HEK293 (cell line): Measurements from ENCODE around the gene GRP.

Experiments used
- CTCF ChIA-PET: fragments of 350-600 bp; formaldehyde crosslinking; extraction: SDS; loops from one replicate; lab custom pipeline; 2021; ENCODE audit warnings: antibody characterized with exemption; lab: Yijun Ruan, JAX
- POLR2A ChIA-PET: fragments of 300-600 bp; formaldehyde crosslinking; extraction: SDS; loops from one replicate; lab custom pipeline; 2020; ENCODE audit warnings: antibody characterized with exemption, inconsistent platforms; lab: Yijun Ruan, JAX
- H3K27ac ChIP-seq: fragments of 200-500 bp; sonication (Bioruptor generic); 2 replicates; pipeline ENCODE4 v1.5.1; 2014; ENCODE audit warnings: low read depth, low read length, control low read depth, inconsistent platforms; ENCODE audit errors: extremely low read depth
- H3K36me3 ChIP-seq, 2 experiments: fragments of 200-500 bp in 1 of 2; sonication (Bioruptor generic) in 1 of 2; 1 replicate in 1 of 2; 2 replicates in 1 of 2; pipeline ENCODE4 v1.5.1; 2014 to 2017; ENCODE audit warnings: inconsistent platforms in 2 of 2, low read length in 2 of 2; ENCODE audit not compliant: control insufficient read depth in 2 of 2, insufficient read depth in 1 of 2
- H3K4me1 ChIP-seq: fragments of 200-500 bp; sonication (Bioruptor generic); 2 replicates; pipeline ENCODE4 v1.5.1; 2014; ENCODE audit warnings: mild to moderate bottlenecking, low read length, inconsistent platforms; ENCODE audit not compliant: control insufficient read depth, insufficient read depth
- H3K4me3 ChIP-seq: 2 replicates; pipeline ENCODE4 v1.5.1; 2011; ENCODE audit warnings: low read depth, mild to moderate bottlenecking, control low read depth, low read length, moderate library complexity
- H3K9me3 ChIP-seq: fragments of 200-500 bp; sonication (Bioruptor generic); 2 replicates; pipeline ENCODE4 v1.5.1; 2014; ENCODE audit warnings: low read depth, low read length, inconsistent platforms; ENCODE audit not compliant: control insufficient read depth, insufficient read depth
- GLI2 ChIP-seq: fragments of 450-650 bp; formaldehyde crosslinking; IDR thresholded peaks from 2 replicates; pipeline ENCODE4; 2017; ENCODE audit warnings: missing biosample characterization, missing genetic modification characterization, low read depth, borderline replicate concordance
- GLIS1 ChIP-seq: fragments of 450-650 bp; formaldehyde crosslinking; IDR thresholded peaks from 2 replicates; pipeline ENCODE4 v1.5.1; 2016; ENCODE audit warnings: missing biosample characterization, missing genetic modification characterization
- GLIS2 ChIP-seq: fragments of 450-650 bp; formaldehyde crosslinking; IDR thresholded peaks from 2 replicates; pipeline ENCODE4 v1.5.1; 2016; ENCODE audit warnings: missing biosample characterization, missing genetic modification characterization
- PATZ1 ChIP-seq: fragments of 450-650 bp; formaldehyde crosslinking; IDR thresholded peaks from 2 replicates; pipeline ENCODE4 v1.5.1; 2016; ENCODE audit warnings: missing biosample characterization, missing genetic modification characterization
- PRDM1 ChIP-seq: fragments of 450-650 bp; formaldehyde crosslinking; IDR thresholded peaks from 2 replicates; pipeline ENCODE4; 2016; ENCODE audit warnings: missing biosample characterization, missing genetic modification characterization
- REST ChIP-seq: fragments of 450-650 bp; formaldehyde crosslinking; IDR thresholded peaks from 2 replicates; pipeline ENCODE4 v1.5.1; 2016; ENCODE audit warnings: missing biosample characterization, missing genetic modification characterization
- ZNF10 ChIP-seq: fragments of 450-650 bp; formaldehyde crosslinking; IDR thresholded peaks from 2 replicates; pipeline ENCODE4 v1.5.1; 2017; ENCODE audit warnings: missing biosample characterization, missing genetic modification characterization
- ZNF324 ChIP-seq: fragments of 450-650 bp; formaldehyde crosslinking; IDR thresholded peaks from 2 replicates; pipeline ENCODE4 v1.5.1; 2016; ENCODE audit warnings: missing biosample characterization, missing genetic modification characterization
- ZNF341 ChIP-seq: fragments of 450-650 bp; formaldehyde crosslinking; IDR thresholded peaks from 2 replicates; pipeline ENCODE4; 2016; ENCODE audit warnings: low read depth, missing biosample characterization, missing genetic modification characterization
- ZNF610 ChIP-seq: fragments of 450-650 bp; formaldehyde crosslinking; IDR thresholded peaks from 2 replicates; pipeline ENCODE4 v1.5.1; 2016; ENCODE audit warnings: missing biosample characterization, missing genetic modification characterization, borderline replicate concordance
- ZNF777 ChIP-seq: fragments of 450-650 bp; formaldehyde crosslinking; IDR thresholded peaks from 2 replicates; pipeline ENCODE4 v1.5.1; 2017; ENCODE audit warnings: missing biosample characterization, missing genetic modification characterization, borderline replicate concordance
- ZSCAN16 ChIP-seq: fragments of 450-650 bp; formaldehyde crosslinking; IDR thresholded peaks from 2 replicates; pipeline ENCODE4 v1.5.1; 2016; ENCODE audit warnings: missing biosample characterization, missing genetic modification characterization
- TF ChIP-seq, protein P1 (sequence below): fragments of 450-650 bp; formaldehyde crosslinking; IDR thresholded peaks from 2 replicates; pipeline ENCODE4 v1.5.1; 2016; ENCODE audit warnings: missing biosample characterization, missing genetic modification characterization
- TF ChIP-seq, protein P2 (sequence below): fragments of 450-650 bp; formaldehyde crosslinking; IDR thresholded peaks from 2 replicates; pipeline ENCODE4 v1.5.1; 2016; ENCODE audit warnings: missing biosample characterization, missing genetic modification characterization
- TF ChIP-seq, protein P3 (sequence below): fragments of 450-650 bp; IDR thresholded peaks from 2 replicates; pipeline ENCODE4 v1.5.1; 2018; ENCODE audit warnings: missing biosample characterization, mild to moderate bottlenecking, missing genetic modification characterization
- TF ChIP-seq, protein P4 (sequence below): fragments of 450-650 bp; formaldehyde crosslinking; IDR thresholded peaks from 2 replicates; pipeline ENCODE4 v1.5.1; 2016; ENCODE audit warnings: missing biosample characterization, missing genetic modification characterization
- TF ChIP-seq, protein P5 (sequence below): fragments of 450-650 bp; formaldehyde crosslinking; IDR thresholded peaks from 2 replicates; pipeline ENCODE4 v1.5.1; 2016; ENCODE audit warnings: missing biosample characterization, missing genetic modification characterization

Gene GRP

GRCh38 chr18:59220164-59220783 lies 316 bp downstream of the GRP start (continued):
- TF ChIP-seq, protein P1, sequence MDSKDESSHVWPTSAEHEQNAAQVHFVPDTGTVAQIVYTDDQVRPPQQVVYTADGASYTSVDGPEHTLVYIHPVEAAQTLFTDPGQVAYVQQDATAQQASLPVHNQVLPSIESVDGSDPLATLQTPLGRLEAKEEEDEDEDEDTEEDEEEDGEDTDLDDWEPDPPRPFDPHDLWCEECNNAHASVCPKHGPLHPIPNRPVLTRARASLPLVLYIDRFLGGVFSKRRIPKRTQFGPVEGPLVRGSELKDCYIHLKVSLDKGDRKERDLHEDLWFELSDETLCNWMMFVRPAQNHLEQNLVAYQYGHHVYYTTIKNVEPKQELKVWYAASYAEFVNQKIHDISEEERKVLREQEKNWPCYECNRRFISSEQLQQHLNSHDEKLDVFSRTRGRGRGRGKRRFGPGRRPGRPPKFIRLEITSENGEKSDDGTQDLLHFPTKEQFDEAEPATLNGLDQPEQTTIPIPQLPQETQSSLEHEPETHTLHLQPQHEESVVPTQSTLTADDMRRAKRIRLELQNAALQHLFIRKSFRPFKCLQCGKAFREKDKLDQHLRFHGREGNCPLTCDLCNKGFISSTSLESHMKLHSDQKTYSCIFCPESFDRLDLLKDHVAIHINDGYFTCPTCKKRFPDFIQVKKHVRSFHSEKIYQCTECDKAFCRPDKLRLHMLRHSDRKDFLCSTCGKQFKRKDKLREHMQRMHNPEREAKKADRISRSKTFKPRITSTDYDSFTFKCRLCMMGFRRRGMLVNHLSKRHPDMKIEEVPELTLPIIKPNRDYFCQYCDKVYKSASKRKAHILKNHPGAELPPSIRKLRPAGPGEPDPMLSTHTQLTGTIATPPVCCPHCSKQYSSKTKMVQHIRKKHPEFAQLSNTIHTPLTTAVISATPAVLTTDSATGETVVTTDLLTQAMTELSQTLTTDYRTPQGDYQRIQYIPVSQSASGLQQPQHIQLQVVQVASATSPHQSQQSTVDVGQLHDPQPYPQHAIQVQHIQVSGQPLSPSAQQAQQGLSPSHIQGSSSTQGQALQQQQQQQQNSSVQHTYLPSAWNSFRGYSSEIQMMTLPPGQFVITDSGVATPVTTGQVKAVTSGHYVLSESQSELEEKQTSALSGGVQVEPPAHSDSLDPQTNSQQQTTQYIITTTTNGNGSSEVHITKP (tag by site-specific recombination): peak; percentile 63
- TF ChIP-seq ZNF341 (tag by site-specific recombination) (peak; percentile 43), ZSCAN16 (tag by site-specific recombination) (no peak), ZNF777 (tag by site-specific recombination) (peak; percentile 30; the same call in 1 of the 2 replicates), ZNF324 (tag by site-specific recombination) (no peak)
- TF ChIP-seq, protein P2, sequence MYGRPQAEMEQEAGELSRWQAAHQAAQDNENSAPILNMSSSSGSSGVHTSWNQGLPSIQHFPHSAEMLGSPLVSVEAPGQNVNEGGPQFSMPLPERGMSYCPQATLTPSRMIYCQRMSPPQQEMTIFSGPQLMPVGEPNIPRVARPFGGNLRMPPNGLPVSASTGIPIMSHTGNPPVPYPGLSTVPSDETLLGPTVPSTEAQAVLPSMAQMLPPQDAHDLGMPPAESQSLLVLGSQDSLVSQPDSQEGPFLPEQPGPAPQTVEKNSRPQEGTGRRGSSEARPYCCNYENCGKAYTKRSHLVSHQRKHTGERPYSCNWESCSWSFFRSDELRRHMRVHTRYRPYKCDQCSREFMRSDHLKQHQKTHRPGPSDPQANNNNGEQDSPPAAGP: no peak
- TF ChIP-seq, protein P3, sequence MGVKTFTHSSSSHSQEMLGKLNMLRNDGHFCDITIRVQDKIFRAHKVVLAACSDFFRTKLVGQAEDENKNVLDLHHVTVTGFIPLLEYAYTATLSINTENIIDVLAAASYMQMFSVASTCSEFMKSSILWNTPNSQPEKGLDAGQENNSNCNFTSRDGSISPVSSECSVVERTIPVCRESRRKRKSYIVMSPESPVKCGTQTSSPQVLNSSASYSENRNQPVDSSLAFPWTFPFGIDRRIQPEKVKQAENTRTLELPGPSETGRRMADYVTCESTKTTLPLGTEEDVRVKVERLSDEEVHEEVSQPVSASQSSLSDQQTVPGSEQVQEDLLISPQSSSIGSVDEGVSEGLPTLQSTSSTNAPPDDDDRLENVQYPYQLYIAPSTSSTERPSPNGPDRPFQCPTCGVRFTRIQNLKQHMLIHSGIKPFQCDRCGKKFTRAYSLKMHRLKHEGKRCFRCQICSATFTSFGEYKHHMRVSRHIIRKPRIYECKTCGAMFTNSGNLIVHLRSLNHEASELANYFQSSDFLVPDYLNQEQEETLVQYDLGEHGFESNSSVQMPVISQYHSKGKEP (tag by site-specific recombination): no peak
- TF ChIP-seq, protein P4, sequence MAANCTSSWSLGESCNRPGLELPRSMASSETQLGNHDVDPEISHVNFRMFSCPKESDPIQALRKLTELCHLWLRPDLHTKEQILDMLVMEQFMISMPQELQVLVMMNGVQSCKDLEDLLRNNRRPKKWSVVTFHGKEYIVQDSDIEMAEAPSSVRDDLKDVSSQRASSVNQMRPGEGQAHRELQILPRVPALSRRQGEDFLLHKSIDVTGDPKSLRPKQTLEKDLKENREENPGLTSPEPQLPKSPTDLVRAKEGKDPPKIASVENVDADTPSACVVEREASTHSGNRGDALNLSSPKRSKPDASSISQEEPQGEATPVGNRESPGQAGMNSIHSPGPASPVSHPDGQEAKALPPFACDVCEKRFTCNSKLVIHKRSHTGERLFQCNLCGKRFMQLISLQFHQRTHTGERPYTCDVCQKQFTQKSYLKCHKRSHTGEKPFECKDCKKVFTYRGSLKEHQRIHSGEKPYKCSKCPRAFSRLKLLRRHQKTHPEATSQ (tag by site-specific recombination): no peak
- TF ChIP-seq, protein P5, sequence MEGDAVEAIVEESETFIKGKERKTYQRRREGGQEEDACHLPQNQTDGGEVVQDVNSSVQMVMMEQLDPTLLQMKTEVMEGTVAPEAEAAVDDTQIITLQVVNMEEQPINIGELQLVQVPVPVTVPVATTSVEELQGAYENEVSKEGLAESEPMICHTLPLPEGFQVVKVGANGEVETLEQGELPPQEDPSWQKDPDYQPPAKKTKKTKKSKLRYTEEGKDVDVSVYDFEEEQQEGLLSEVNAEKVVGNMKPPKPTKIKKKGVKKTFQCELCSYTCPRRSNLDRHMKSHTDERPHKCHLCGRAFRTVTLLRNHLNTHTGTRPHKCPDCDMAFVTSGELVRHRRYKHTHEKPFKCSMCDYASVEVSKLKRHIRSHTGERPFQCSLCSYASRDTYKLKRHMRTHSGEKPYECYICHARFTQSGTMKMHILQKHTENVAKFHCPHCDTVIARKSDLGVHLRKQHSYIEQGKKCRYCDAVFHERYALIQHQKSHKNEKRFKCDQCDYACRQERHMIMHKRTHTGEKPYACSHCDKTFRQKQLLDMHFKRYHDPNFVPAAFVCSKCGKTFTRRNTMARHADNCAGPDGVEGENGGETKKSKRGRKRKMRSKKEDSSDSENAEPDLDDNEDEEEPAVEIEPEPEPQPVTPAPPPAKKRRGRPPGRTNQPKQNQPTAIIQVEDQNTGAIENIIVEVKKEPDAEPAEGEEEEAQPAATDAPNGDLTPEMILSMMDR: peak; percentile 24; the same call in 1 of the 2 replicates

DNA sequence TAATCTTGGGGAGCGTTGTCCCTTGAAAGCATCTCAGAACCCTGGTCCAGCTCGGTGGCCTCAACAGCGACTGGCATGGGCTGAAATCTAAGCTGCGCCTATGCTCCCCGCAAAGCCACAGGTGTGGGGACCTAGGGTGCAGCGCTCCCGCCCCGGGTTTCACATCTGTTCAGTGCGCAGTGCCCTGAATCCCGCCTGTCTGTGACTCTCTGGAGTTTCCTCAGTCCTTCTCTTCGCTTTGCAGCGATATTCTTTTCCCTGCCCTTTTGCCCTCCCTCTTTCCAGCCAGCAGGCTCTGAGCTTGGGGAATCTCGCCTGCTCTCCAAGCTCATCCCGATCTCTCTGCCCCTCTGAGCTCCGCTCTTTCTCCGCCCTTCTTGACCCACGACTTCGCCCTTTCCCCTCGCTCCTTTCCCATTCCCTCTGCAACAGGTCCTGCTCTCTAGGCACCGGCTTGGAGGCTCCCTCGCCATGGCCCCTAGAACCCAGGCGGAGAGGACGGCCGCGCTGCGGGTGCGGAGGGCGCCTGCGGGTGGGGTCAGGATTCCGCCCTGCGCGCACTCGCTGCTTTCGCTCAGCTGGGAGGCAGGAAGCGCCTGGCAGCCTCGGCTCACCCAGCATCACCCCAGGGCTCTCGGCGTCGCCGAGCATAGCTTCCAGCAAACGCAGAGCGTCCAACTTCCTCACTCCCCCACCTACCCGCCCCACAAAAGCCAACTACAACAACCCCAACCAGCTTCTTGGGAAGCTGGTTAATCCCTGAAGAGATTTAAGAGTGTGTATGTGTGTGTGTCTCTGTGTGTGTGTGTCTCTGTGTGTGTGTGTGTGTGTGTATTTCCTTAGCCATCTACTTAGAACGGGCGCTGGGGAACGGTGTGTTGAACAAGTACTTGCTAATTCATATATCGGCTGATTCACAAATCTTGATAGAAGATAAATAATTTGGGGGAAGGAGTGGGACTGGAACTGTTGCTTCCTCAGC lies 1.1 kb downstream of the GRP start:
- peaks cover 2% of the 10 kb centered on the region; the same call in 1 of the 2 replicates for H3K4me1 ChIP-seq
- H3K9me3 ChIP-seq: no peaks in the 10 kb centered on the region
- ChIA-PET CTCF (interaction anchor here (0.6 to 1.1 kb wide), 4 partner anchors 40 to 1094 kb away, joined by 3 to 6 read pairs (median 3); partner anchors contain the start of gene CCBE1), POLR2A (interaction anchor here (0.6 to 1.0 kb wide), 3 partner anchors 10 to 138 kb away, joined by 3 read pairs; partner anchors contain the start of gene LMAN1)
- H3K36me3 ChIP-seq: no peaks in the 10 kb centered on the region
- no peak overlapping the region for H3K27ac ChIP-seq
- peak overlapping the region; percentile 16 for H3K4me3 ChIP-seq
- TF ChIP-seq PATZ1 (tag by site-specific recombination): peak; percentile 37; the same call in 1 of the 2 replicates
- peak; percentile 57 for TF ChIP-seq GLIS1
- TF ChIP-seq GLI2 (tag by site-specific recombination): no peak
- TF ChIP-seq ZNF610: no peak
- TF ChIP-seq GLIS2: peak; percentile 74
- no peak for TF ChIP-seq ZNF10
- TF ChIP-seq REST: no peak
- peak; percentile 61 for TF ChIP-seq PRDM1 (tag by site-specific recombination)
